ENCODE data around the gene CALR. TPM values are rescaled to one million over a fixed set of nuclear protein-coding genes. Genes with fewer than 3 reads are reported as not detected.

CALR gene
- total and polyA plus RNA-seq, 9 of the 15 experiments (the other 6 are each of a cell fraction or from before 2014, with no cell fraction given): 126 to 811 (median 642) TPM

DNA sequence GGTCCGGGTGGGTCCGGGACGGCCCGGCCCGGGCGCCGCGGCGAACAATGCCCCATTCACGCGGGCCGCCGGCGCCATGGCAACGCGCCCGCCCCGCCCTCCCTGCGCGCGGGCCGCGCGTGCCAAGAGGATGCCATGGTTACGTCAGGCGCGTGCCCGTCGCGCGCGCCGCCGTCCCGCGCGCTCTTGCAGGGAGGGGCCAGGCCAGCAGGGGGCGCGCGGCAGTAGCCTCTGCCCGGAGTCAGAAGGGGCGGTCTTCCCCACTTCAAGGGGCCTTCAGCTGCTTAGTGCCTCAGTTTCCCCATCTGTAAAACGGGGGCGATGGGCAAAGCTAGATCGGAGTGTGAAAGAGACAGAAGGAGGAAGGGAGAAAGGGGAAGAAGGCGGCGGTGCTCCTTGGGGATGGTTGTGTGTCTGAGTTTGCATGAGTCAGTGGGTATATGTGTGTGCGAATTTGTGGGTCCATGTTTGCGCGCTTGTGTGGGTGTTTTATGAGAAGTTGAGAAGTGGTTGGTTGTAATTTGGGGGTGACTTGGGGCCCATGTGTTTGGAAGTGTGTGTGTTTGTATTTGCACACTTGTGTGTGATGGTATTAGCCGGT lies 45.2 kb downstream of the CALR start (continued):
- no peak for TF ChIP-seq RERE (CRISPR knock-in tag; IDR thresholded peaks at IDR 0.05; ENCODE audit: borderline replicate concordance)
- no peak for TF ChIP-seq ZFP30 (CRISPR knock-in tag; IDR thresholded peaks at IDR 0.05; ENCODE audit: borderline replicate concordance)
- TF ChIP-seq NONO (IDR thresholded peaks at IDR 0.05; ENCODE audit: low read depth in 2 of 2, low read length in 1 of 2): peak in 1 of 2 experiments; percentile 53; a peak in 1 of 4 replicates
- no peak for TF ChIP-seq ZNF668 (CRISPR knock-in tag; IDR thresholded peaks at IDR 0.05)
- TF ChIP-seq GTF2E2 (tag; IDR thresholded peaks at IDR 0.05): no peak
- TF ChIP-seq, protein P1, sequence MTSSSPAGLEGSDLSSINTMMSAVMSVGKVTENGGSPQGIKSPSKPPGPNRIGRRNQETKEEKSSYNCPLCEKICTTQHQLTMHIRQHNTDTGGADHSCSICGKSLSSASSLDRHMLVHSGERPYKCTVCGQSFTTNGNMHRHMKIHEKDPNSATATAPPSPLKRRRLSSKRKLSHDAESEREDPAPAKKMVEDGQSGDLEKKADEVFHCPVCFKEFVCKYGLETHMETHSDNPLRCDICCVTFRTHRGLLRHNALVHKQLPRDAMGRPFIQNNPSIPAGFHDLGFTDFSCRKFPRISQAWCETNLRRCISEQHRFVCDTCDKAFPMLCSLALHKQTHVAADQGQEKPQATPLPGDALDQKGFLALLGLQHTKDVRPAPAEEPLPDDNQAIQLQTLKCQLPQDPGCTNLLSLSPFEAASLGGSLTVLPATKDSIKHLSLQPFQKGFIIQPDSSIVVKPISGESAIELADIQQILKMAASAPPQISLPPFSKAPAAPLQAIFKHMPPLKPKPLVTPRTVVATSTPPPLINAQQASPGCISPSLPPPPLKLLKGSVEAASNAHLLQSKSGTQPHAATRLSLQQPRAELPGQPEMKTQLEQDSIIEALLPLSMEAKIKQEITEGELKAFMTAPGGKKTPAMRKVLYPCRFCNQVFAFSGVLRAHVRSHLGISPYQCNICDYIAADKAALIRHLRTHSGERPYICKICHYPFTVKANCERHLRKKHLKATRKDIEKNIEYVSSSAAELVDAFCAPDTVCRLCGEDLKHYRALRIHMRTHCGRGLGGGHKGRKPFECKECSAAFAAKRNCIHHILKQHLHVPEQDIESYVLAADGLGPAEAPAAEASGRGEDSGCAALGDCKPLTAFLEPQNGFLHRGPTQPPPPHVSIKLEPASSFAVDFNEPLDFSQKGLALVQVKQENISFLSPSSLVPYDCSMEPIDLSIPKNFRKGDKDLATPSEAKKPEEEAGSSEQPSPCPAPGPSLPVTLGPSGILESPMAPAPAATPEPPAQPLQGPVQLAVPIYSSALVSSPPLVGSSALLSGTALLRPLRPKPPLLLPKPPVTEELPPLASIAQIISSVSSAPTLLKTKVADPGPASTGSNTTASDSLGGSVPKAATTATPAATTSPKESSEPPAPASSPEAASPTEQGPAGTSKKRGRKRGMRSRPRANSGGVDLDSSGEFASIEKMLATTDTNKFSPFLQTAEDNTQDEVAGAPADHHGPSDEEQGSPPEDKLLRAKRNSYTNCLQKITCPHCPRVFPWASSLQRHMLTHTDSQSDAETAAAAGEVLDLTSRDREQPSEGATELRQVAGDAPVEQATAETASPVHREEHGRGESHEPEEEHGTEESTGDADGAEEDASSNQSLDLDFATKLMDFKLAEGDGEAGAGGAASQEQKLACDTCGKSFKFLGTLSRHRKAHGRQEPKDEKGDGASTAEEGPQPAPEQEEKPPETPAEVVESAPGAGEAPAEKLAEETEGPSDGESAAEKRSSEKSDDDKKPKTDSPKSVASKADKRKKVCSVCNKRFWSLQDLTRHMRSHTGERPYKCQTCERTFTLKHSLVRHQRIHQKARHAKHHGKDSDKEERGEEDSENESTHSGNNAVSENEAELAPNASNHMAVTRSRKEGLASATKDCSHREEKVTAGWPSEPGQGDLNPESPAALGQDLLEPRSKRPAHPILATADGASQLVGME (CRISPR knock-in tag; IDR thresholded peaks at IDR 0.05): peak; percentile 39; the same call in 1 of the 2 replicates
- TF ChIP-seq, protein P2, sequence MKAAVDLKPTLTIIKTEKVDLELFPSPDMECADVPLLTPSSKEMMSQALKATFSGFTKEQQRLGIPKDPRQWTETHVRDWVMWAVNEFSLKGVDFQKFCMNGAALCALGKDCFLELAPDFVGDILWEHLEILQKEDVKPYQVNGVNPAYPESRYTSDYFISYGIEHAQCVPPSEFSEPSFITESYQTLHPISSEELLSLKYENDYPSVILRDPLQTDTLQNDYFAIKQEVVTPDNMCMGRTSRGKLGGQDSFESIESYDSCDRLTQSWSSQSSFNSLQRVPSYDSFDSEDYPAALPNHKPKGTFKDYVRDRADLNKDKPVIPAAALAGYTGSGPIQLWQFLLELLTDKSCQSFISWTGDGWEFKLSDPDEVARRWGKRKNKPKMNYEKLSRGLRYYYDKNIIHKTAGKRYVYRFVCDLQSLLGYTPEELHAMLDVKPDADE (conservative IDR thresholded peaks at IDR 0.05; ENCODE audit: control insufficient read depth, low read depth, low read length): no peak
- TF ChIP-seq E2F1 (CRISPR knock-in tag; IDR thresholded peaks at IDR 0.05): peak; percentile 64; the same call in 1 of the 2 replicates
- no peak for TF ChIP-seq COPS2 (conservative IDR thresholded peaks at IDR 0.05)
- TF ChIP-seq ZNF699 (CRISPR knock-in tag; IDR thresholded peaks at IDR 0.05; ENCODE audit: insufficient replicate concordance): no peak
- TF ChIP-seq HDAC8 (tag; IDR thresholded peaks at IDR 0.05): peak; percentile 70
- TF ChIP-seq MCM3 (IDR thresholded peaks at IDR 0.05): no peak
